ENCODE results near the gene NCCRP1. TPM values are rescaled to one million over a fixed set of nuclear protein-coding genes. Genes with fewer than 3 reads are reported as not detected.

The NCCRP1 gene
- total and polyA plus RNA-seq, 4 experiments from 2014 or later: not detected

GRCh38 chr19:39177110-39177699 lies 19.6 kb upstream of the NCCRP1 start:
- Histone ChIP-seq H3K9me3 (ENCODE audit: control insufficient read depth in 1 of 2, low read length in 2 of 2) (no peaks in the 10 kb centered on the region), H3K36me3 (ENCODE audit: insufficient read depth, low read length) (no peaks in the 10 kb centered on the region), H3K27me3 (ENCODE audit: insufficient read depth, low read length) (no peaks in the 10 kb centered on the region), H3K4me1 (ENCODE audit: insufficient read depth, low read length) (no peaks in the 10 kb centered on the region), H3K27ac (ENCODE audit: low read depth, low read length) (no peak overlapping the region), H3K4me3 (ENCODE audit: low read length in 2 of 2) (no peak overlapping the region)
- CTCF ChIA-PET (ENCODE audit: partially characterized antibody): interaction anchor here (0.7 kb wide), 1 partner anchor 125 kb away, joined by 3 read pairs; no protein-coding TSS in a partner anchor
- H3K4me3 Mint-ChIP-seq: no peak overlapping the region
- no peaks in the 10 kb centered on the region for H3K4me1 Mint-ChIP-seq
- POLR2A ChIA-PET (ENCODE audit: partially characterized antibody): no interaction called here
- intact Hi-C loops (cut with micrococcal nuclease): no loop called here
- H3K27ac Mint-ChIP-seq: no peak overlapping the region
- no peaks in the 10 kb centered on the region for H3K9me3 Mint-ChIP-seq
- no peaks in the 10 kb centered on the region for H3K27me3 Mint-ChIP-seq
- DNase-seq: no peak
- H3K36me3 Mint-ChIP-seq: peaks cover 5 to 20% of the 10 kb centered on the region in 2 donors

- H3K4me3 Mint-ChIP-seq: no peak overlapping the region
- CTCF ChIA-PET (ENCODE audit: partially characterized antibody): no interaction called here
- Histone ChIP-seq H3K27me3 (ENCODE audit: insufficient read depth, low read length) (no peaks in the 10 kb centered on the region), H3K4me3 (ENCODE audit: low read length in 2 of 2) (no peak overlapping the region), H3K27ac (ENCODE audit: low read depth, low read length) (no peak overlapping the region), H3K9me3 (ENCODE audit: control insufficient read depth in 1 of 2, low read length in 2 of 2) (no peaks in the 10 kb centered on the region), H3K4me1 (ENCODE audit: insufficient read depth, low read length) (no peaks in the 10 kb centered on the region), H3K36me3 (ENCODE audit: insufficient read depth, low read length) (no peaks in the 10 kb centered on the region)
- no peaks in the 10 kb centered on the region for H3K4me1 Mint-ChIP-seq
- no peaks in the 10 kb centered on the region for H3K9me3 Mint-ChIP-seq
- H3K36me3 Mint-ChIP-seq: peaks cover 5 to 21% of the 10 kb centered on the region in 2 donors
- no peak for DNase-seq
- intact Hi-C loops (cut with micrococcal nuclease): no loop called here
- POLR2A ChIA-PET (ENCODE audit: partially characterized antibody): no interaction called here
- H3K27ac Mint-ChIP-seq: no peak overlapping the region
- no peaks in the 10 kb centered on the region for H3K27me3 Mint-ChIP-seq
Measured at GRCh38 chr19:39177736-39178135, 19.0 kb upstream of the NCCRP1 start.

GRCh38 chr19:39178296-39179006 lies 18.3 kb upstream of the NCCRP1 start:
- CTCF ChIA-PET (ENCODE audit: partially characterized antibody): no interaction called here

GRCh38 chr19:39179754-39180153 lies 17.0 kb upstream of the NCCRP1 start:
- Histone ChIP-seq H3K27ac (ENCODE audit: low read depth, low read length) (no peak overlapping the region), H3K27me3 (ENCODE audit: insufficient read depth, low read length) (no peaks in the 10 kb centered on the region), H3K36me3 (ENCODE audit: insufficient read depth, low read length) (no peaks in the 10 kb centered on the region), H3K4me1 (ENCODE audit: insufficient read depth, low read length) (no peaks in the 10 kb centered on the region), H3K4me3 (ENCODE audit: low read length in 2 of 2) (no peak overlapping the region), H3K9me3 (ENCODE audit: control insufficient read depth in 1 of 2, low read length in 2 of 2) (no peaks in the 10 kb centered on the region)
- H3K4me1 Mint-ChIP-seq: no peaks in the 10 kb centered on the region
- CTCF ChIA-PET (ENCODE audit: partially characterized antibody): no interaction called here
- no peaks in the 10 kb centered on the region for H3K9me3 Mint-ChIP-seq
- DNase-seq: no peak
- H3K27ac Mint-ChIP-seq: no peak overlapping the region
- H3K27me3 Mint-ChIP-seq: no peaks in the 10 kb centered on the region
- POLR2A ChIA-PET (ENCODE audit: partially characterized antibody): no interaction called here
- peaks cover 5 to 21% of the 10 kb centered on the region in 2 donors for H3K36me3 Mint-ChIP-seq
- no peak overlapping the region for H3K4me3 Mint-ChIP-seq
- intact Hi-C loops (cut with micrococcal nuclease): no loop called here

More at GRCh38 chr19:39178296-39179006, 18.3 kb upstream of the NCCRP1 start:
- H3K27me3 ChIP-seq (ENCODE audit: insufficient read depth, low read length): no peaks in the 10 kb centered on the region
- no peaks in the 10 kb centered on the region for H3K4me1 ChIP-seq (ENCODE audit: insufficient read depth, low read length)
- intact Hi-C loops (cut with micrococcal nuclease): no loop called here
- no peak overlapping the region for H3K4me3 Mint-ChIP-seq
- peaks cover 5 to 21% of the 10 kb centered on the region in 2 donors for H3K36me3 Mint-ChIP-seq
- H3K27ac ChIP-seq (ENCODE audit: low read depth, low read length): no peak overlapping the region
- H3K4me1 Mint-ChIP-seq: no peaks in the 10 kb centered on the region
- no peak overlapping the region for H3K27ac Mint-ChIP-seq
- H3K9me3 ChIP-seq (ENCODE audit: control insufficient read depth in 1 of 2, low read length in 2 of 2): no peaks in the 10 kb centered on the region
- DNase-seq: no peak
- no peak overlapping the region for H3K4me3 ChIP-seq (ENCODE audit: low read length in 2 of 2)
- H3K9me3 Mint-ChIP-seq: no peaks in the 10 kb centered on the region
- H3K36me3 ChIP-seq (ENCODE audit: insufficient read depth, low read length): no peaks in the 10 kb centered on the region
- POLR2A ChIA-PET (ENCODE audit: partially characterized antibody): no interaction called here
- H3K27me3 Mint-ChIP-seq: no peaks in the 10 kb centered on the region

- ChIA-PET POLR2A (ENCODE audit: partially characterized antibody) (no interaction called here), CTCF (ENCODE audit: partially characterized antibody) (no interaction called here)
- intact Hi-C loops (cut with micrococcal nuclease): no loop called here
Measured at GRCh38 chr19:39180749-39181148, 16.0 kb upstream of the NCCRP1 start.

GRCh38 chr19:39181500-39182173 lies 15.1 kb upstream of the NCCRP1 start:
- intact Hi-C loops (cut with micrococcal nuclease): no loop called here
- Histone ChIP-seq H3K4me3 (ENCODE audit: low read length in 2 of 2) (no peak overlapping the region), H3K27me3 (ENCODE audit: insufficient read depth, low read length) (no peaks in the 10 kb centered on the region), H3K27ac (ENCODE audit: low read depth, low read length) (no peak overlapping the region), H3K4me1 (ENCODE audit: insufficient read depth, low read length) (no peaks in the 10 kb centered on the region), H3K9me3 (ENCODE audit: control insufficient read depth in 1 of 2, low read length in 2 of 2) (no peaks in the 10 kb centered on the region), H3K36me3 (ENCODE audit: insufficient read depth, low read length) (no peaks in the 10 kb centered on the region)
- peaks cover 0 to 1% (median 0%) of the 10 kb centered on the region in 8 donors for H3K9me3 Mint-ChIP-seq
- ChIA-PET POLR2A (ENCODE audit: partially characterized antibody) (no interaction called here), CTCF (ENCODE audit: partially characterized antibody) (no interaction called here)
- H3K36me3 Mint-ChIP-seq: peaks cover 0 to 15% of the 10 kb centered on the region in 2 donors
- no peak overlapping the region for H3K4me3 Mint-ChIP-seq
- H3K27me3 Mint-ChIP-seq: no peaks in the 10 kb centered on the region
- DNase-seq: no peak
- H3K4me1 Mint-ChIP-seq: no peaks in the 10 kb centered on the region
- no peak overlapping the region for H3K27ac Mint-ChIP-seq

More at GRCh38 chr19:39180749-39181148, 16.0 kb upstream of the NCCRP1 start:
- H3K4me3 Mint-ChIP-seq: no peak overlapping the region
- H3K36me3 Mint-ChIP-seq: peaks cover 2 to 19% of the 10 kb centered on the region in 2 donors
- Histone ChIP-seq H3K4me3 (ENCODE audit: low read length in 2 of 2) (no peak overlapping the region), H3K9me3 (ENCODE audit: control insufficient read depth in 1 of 2, low read length in 2 of 2) (no peaks in the 10 kb centered on the region), H3K4me1 (ENCODE audit: insufficient read depth, low read length) (no peaks in the 10 kb centered on the region), H3K27ac (ENCODE audit: low read depth, low read length) (no peak overlapping the region), H3K36me3 (ENCODE audit: insufficient read depth, low read length) (no peaks in the 10 kb centered on the region), H3K27me3 (ENCODE audit: insufficient read depth, low read length) (no peaks in the 10 kb centered on the region)
- no peaks in the 10 kb centered on the region for H3K4me1 Mint-ChIP-seq
- no peak for DNase-seq
- no peaks in the 10 kb centered on the region for H3K27me3 Mint-ChIP-seq
- peak overlapping the region in 1 of 7 donors; percentile 53 for H3K27ac Mint-ChIP-seq
- H3K9me3 Mint-ChIP-seq: peaks cover 0 to 1% (median 0%) of the 10 kb centered on the region in 8 donors

GRCh38 chr19:39182174-39182505 lies 14.6 kb upstream of the NCCRP1 start:
- intact Hi-C loops (cut with micrococcal nuclease): no loop called here
- CTCF ChIA-PET (ENCODE audit: partially characterized antibody): no interaction called here
- Mint-ChIP-seq H3K4me1 (peaks cover 0 to 2% (median under 1%) of the 10 kb centered on the region in 4 donors), H3K9me3 (peaks cover 0 to 1% (median 0%) of the 10 kb centered on the region in 8 donors), H3K4me3 (no peak overlapping the region), H3K27me3 (peaks cover under 1% of the 10 kb centered on the region in 2 donors), H3K36me3 (peaks cover 0 to 14% of the 10 kb centered on the region in 2 donors), H3K27ac (peak overlapping the region in 1 of 7 donors; percentile 24)
- POLR2A ChIA-PET (ENCODE audit: partially characterized antibody): no interaction called here
- Histone ChIP-seq H3K4me1 (ENCODE audit: insufficient read depth, low read length) (no peaks in the 10 kb centered on the region), H3K27ac (ENCODE audit: low read depth, low read length) (no peak overlapping the region), H3K36me3 (ENCODE audit: insufficient read depth, low read length) (no peaks in the 10 kb centered on the region), H3K4me3 (ENCODE audit: low read length in 2 of 2) (no peak overlapping the region), H3K9me3 (ENCODE audit: control insufficient read depth in 1 of 2, low read length in 2 of 2) (no peaks in the 10 kb centered on the region), H3K27me3 (ENCODE audit: insufficient read depth, low read length) (no peaks in the 10 kb centered on the region)
- no peak for DNase-seq
